GM10266 (cell line): ENCODE results near the gene ATRIP.

Source experiments
- DNase-seq: peaks from one replicate; pipeline ENCODE4 v3.0.0; 2012; ENCODE audit errors: extremely low spot score
- CTCF ChIP-seq: IDR thresholded peaks from 2 replicates; pipeline ENCODE4 v1.5.1; 2012; ENCODE audit warnings: mild to moderate bottlenecking, low read depth; ENCODE audit not compliant: control insufficient read depth, insufficient read depth; ENCODE audit errors: missing control alignments

The ATRIP gene

GRCh38 chr3:48416091-48416505, 30.4 kb upstream of the ATRIP start:
- no peak for TF ChIP-seq CTCF
- no peak for DNase-seq

- no peak for TF ChIP-seq CTCF
- DNase-seq, result no peak
Measured at GRCh38 chr3:48416546-48416945, 30.0 kb upstream of the ATRIP start.

GRCh38 chr3:48417529-48418108, 28.9 kb upstream of the ATRIP start:
- no peak for DNase-seq
- no peak for TF ChIP-seq CTCF

GRCh38 chr3:48418140-48418539, 28.4 kb upstream of the ATRIP start:
- DNase-seq, result no peak
- TF ChIP-seq CTCF, result no peak

GRCh38 chr3:48418651-48419050, 27.9 kb upstream of the ATRIP start:
- no peak for DNase-seq
- TF ChIP-seq CTCF, result no peak

- no peak for TF ChIP-seq CTCF
- no peak for DNase-seq
Measured at GRCh38 chr3:48419149-48419548, 27.4 kb upstream of the ATRIP start.

GRCh38 chr3:48419597-48419996, 26.9 kb upstream of the ATRIP start:
- no peak for DNase-seq
- no peak for TF ChIP-seq CTCF
